GM19023 (cell line): Measurements from ENCODE around the gene GLOD4.
"Not testable (repeated sequence)": the region's sequence is repeated elsewhere in the genome, so short reads cannot be mapped to it uniquely, and the experiment has no call there.

Experiments
- ATAC-seq: cut with Tn5 transposase; IDR thresholded peaks from one replicate; pipeline ENCODE4 v1.9.1; 2021; ENCODE audit warnings: mild to moderate bottlenecking, moderate library complexity; ENCODE audit not compliant: unreplicated experiment

The GLOD4 gene

DNA sequence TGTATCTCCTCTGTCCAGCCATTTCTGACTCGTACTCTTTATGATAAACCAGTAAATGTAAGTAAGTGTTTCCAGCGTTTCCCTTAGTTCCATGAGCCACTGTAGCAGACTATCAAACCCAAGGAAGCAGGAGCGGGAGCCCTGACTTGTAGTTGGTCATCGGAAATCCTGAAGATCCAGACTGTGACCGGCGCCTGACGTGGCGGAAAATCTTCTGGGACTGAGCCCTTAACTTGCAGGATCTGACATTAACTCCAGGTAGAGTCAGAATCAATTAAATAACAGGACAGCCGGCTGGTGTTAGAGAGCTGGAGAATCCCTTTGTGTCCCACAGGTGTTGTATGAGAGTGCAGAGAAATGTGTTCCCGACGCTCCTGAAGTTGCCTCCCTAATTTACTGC, 4.0 kb downstream of the GLOD4 start:
- no peak for ATAC-seq

DNA sequence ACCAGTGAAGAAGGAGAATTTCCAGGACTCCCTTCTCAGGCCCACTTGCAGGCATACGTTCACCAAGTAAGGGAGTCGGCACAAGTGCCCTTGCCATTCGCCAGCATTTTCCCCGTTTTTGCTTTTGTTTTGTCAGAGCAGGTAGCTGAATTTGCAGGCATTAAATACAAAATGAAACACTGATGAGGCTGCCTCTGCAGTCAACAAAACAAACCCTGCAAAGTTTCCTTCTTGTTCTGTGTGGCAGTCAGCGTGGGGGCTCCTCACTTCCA, 7.8 kb downstream of the GLOD4 start:
- no peak for ATAC-seq

DNA sequence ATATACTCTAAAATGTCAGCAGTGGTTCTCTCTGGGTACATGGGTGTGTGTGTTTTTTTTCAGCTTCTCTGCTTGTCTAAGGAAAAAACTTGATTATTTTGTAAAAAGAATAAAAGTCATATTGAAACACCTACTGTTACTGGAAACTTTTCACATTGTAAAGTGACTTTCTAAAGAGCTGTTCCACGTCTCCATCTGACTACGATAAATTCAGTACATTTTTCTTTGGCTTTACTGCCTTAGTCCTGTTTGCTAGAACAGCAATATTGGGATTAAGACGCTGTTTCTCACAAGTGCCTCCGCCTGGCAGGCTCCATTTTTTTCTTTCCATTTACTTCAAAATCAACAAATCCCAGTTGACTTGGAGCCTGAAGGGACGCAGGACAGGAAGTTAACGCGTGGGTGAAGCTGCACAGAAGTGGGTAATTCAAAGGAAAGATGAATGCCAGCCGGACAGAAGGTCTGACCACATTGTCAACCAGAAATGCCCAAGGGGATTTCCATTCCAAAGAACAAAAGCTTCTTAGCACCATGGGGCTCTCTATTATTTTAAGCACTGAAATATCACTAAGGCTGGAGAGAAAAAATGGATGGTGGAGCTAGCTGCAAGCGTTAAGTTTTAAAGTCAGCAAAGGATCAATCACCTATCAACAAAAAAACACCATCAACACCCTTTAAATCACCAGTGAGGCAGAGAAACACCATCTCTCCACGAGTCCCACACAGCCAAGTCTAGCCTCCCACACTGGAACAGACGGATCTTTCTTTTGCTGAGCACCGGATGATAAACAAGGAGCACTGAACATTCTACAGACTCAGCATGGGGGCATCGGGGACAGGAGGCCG, 8.4 kb downstream of the GLOD4 start:
- no peak for ATAC-seq

DNA sequence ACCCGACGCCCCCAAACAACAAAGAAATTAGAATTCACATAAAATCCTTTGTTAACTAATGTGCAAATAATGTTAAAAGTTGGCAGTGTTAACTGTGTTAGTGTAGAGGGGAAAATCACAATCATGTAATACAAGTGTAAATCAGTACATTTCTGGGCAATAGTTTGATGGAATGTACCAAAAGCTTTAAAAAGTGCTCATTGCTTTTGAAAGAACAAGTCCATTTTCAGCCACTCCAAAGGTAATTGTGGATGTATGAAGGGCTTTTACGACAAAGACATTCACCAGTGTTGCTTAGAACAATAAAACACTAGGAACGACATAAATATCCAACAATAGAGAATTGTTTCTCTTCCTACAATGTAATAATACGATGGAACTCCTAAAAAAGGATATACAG, 9.1 kb downstream of the GLOD4 start:
- ATAC-seq: no peak

DNA sequence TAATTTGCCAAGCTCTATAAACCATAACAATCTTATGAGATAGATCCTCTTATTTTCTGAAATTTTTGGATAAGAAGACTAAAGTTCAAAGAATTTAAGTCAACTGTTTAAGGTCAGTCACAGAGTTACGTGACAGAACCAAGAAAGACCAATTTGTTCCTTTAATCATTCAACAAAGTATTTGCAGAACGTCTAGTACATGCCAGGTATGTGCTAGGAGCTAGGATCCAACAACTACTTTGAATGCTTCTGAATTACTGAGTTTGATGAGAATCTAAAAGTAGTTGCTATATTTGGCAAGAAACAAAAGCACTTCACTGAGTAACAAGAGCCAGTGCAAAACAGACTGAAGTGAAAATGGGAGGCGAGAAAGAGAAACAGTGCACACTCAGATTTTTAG, 15.0 kb downstream of the GLOD4 start:
- no peak for ATAC-seq

DNA sequence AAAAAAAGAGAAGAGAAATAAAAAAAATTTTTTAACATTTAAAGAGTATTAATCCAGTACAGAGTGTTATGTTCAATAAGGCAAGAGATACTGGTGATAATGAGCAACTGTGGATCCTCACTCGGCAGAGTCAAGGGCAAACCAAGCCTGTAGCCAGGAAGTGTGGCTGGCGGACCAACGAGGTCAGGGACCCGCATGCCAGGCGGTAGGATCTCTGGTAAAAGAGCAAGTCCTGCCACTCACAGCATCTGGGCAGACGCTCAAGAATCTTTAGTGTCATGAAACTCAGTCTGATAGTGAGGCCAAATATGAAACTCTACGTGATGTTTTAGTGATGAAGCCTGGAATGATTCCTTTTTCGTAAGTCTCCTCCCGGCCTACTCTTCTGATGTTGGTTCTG, 21.7 kb downstream of the GLOD4 start:
- ATAC-seq: no peak

DNA sequence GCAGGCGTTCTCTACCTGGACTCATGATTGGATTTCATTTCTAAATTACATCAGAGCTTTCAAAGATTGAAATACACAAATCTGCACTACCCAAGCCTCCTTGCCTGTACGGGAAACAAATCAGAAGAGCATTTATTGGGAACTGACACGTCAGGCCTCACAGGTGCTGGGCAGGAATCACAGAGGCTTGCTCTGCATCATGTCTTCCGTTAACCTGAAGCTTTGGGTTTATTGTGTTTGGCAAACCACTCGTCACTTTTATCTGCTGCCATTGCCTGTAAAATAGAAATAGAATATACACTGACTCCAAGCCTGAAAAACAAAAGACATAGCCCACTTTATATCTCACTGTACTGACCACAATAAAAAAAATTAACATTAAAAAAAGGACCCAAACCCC, 22.1 kb downstream of the GLOD4 start:
- no peak for ATAC-seq

DNA sequence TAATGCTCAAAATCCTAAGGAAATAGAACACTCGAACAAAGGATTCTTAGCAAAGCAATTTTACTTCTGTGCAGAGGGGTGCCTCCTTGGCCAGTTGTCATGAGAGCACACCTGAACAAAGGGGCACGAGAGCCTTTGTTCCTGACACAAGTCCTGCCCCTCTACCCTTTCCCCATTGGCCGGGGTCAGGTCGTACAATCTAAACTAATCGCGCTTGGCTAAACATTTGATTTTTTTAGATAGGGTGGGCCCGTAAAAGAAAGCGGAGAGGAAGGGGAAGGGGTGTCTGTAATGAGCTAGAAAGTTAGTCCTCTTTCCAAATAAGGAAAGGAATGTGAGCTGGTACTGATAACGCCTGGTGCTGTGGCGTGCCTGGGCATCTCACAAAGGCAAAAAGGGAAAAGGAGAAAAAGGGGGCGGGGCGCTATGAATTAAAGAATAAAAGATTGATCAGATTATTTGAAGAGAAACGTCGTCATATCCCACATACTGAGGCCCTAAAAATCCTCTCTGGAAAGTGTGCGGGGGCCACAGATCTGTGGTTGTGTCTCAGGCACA, 26.0 kb downstream of the GLOD4 start:
- ATAC-seq: not testable (repeated sequence)

DNA sequence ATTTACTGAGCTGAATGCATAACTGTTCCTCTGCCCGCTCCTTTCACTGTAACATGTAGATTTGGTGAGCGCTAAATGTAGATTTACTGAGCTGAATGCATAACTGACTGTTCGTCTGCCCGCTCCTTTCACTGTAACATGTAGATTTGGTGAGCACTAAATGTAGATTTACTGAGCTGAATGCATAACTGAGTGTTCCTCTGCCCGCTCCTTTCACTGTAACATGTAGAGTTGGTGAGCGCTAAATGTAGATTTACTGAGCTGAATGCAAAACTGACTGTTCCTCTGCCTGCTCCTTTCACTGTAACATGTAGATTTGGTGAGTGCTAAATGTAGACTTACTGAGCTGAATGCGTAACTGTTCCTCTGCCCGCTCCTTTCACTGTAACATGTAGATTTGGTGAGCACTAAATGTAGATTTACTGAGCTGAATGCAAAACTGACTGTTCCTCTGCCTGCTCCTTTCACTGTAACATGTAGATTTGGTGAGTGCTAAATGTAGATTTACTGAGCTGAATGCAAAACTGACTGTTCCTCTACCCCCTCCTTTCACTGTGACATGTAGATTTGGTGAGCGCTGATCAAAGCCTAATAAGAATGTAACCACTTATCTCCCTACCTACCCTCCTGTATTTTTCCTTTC, 26.6 kb downstream of the GLOD4 start:
- ATAC-seq: not testable (repeated sequence)

DNA sequence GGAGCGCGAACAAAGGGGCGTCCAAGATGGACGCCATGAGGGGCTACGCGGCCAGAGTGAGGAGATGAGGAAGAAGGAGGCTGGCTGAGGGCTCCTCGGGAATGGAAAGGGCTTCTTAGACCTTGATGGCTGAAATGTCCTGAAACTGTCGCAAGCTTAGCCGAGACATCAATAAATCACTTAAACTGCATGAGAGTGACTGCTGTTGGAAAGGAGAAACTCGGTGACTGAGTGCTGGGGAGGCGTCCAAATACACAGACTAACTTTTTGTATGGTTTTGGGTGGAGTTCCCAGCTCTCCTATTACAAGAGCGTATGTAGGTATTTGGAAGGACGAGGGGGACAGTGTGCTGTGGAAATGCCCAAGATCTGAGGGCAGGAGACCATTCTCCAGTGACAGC, 28.7 kb downstream of the GLOD4 start:
- ATAC-seq: no peak

DNA sequence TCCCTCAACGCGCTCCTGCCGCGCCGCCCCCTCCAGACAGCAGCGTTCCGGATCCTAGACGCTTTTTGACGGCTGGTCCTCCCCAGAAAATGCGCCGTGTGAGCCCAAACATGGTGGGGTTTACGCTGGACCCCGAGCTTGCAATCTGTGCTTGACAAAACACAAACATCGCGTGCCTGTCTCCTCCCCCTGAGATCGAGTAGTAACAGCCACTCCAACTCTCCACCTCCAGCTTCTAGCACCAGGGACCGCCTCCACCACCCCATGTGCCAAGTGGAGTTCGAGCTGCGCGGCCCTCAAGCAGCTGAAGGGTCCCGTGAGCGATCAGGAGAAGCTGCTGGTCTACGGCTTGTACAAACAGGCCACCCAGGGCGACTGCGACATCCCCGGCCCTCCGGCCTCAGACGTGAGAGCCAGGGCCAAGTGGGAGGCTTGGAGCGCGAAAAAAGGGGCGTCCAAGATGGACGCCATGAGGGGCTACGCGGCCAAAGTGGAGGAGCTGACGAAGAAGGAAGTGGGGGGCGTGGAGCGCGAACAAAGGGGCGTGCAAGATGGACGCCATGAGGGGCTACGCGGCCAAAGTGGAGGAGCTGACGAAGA, 29.4 kb downstream of the GLOD4 start:
- ATAC-seq: no peak

DNA sequence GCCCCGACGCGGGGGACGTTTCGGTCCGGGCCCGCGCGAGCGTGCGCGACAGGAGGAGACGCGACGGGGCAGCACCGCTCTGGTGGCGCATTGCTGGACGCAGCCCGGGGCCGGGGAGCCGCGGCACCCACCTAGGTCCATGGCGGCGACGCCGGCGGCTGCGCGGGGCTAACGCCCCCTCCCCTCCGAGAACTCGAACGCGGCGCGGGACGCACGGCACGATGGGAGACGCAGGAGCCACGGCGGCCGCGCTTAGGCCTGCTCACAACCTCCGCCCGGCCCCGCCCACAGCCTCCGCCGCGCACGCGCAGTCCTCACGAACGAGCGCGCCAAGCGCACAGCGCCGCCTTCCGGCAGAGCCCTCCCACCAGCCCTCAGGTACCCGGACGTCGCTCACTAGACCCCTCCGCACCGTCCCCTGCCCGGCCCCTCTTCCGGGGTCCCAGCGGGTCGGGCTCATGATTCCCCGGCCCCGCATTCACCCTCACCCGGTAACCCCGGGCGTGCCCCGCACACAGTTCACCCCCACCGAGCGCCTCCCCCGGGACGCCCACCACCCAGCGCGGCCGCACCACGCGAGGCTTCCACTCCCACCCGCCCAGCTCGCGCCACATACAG, 30.0 kb downstream of the GLOD4 start, which contains the start of gene GEMIN4:
GEMIN4 (minus strand) TSS at position 263 of the 618 bp plus-strand sequence; CDS start at position 141, 122 bp downstream.
- ATAC-seq: peak; percentile 90

DNA sequence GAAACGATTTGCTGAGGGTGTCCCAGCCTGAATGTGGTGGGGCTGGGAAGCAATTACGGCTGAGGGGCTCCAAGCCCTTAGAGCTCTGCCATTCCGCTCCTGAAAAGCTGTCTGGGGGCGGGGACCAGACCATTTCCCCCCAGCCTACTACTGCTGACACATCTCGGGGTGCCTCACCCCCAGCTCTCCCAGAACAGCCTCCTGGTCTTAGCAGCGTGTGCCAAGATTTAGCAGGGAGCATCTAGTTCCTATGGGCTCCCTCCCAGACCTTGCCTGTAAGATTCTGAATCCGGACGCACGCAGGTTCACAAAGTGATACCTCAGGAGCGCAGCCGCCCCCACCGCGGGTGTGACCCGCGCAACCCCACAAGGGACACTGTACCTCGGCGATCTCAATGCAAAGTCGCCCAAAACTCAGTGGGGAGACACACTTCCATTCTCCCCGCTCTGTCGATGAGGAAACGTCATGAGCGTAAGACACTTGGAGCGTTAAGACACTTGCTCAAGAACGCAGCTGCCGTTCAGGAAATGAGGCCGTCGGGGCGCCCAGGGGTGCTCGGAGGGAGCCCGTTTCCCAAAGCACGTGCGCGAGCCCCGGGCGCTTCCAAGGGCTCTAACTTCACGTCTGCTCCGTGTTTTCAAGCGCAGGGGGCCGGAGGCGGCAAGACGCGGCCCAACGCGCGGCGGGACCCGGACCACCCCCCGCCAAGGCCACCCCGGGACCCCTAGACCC, 30.6 kb downstream of the GLOD4 start:
- peak; percentile 25 for ATAC-seq

DNA sequence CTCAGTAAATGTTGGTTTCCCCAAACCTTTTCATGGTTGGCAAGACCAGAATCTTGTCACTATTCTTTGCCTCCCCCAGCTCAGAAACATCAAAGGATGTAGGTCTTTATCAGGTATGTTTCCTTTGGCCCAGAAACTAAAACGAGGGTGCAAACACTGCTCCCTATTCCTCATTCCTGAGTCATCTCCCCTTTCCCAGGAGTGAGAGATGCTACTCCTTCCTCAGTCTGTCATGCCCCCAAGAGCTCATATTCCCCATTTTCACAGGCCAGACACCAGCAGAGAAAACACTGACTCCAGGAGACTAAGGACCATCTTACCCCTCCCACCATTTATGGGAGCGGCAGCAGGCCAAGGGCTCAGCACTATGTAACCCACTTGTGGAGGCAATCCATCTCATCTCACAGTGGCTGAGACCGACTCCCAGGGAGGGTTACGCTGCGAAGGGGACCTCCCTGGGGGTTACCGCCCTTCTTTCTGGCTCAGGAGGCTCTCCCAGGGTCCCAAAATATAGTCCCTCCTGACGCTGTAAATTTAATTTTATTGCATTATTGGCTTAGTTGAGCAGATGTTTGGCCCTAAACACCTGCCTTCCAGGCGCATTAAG, 31.5 kb downstream of the GLOD4 start:
- ATAC-seq: no peak

DNA sequence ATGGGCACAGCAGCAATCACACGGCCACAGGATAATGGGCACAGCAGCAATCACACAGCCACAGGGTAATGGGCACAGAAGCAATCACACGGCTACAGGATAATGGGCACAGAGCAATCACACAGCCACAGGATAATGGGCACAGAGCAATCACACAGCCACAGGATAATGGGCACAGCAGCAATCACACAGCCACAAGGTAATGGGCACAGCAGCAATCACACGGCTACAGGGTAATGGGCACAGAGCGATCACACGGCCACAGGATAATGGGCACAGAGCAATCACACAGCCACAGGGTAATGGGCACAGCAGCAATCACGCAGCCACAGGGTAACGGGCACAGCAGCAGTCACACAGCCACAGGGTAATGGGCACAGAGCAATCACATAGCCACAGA, 32.7 kb downstream of the GLOD4 start:
- ATAC-seq: not testable (repeated sequence)

DNA sequence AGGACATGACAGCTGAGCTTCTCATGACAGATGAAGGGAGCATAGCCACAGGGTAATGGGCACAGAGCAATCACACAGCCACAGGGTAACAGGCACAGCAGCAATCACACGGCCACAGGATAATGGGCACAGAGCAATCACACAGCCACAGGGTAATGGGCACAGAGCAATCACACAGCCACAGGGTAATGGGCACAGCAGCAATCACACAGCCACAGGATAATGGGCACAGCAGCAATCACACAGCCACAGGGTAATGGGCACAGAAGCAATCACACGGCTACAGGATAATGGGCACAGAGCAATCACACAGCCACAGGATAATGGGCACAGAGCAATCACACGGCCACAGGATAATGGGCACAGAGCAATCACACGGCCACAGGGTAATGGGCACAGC, 33.5 kb downstream of the GLOD4 start:
- not testable (repeated sequence) for ATAC-seq

DNA sequence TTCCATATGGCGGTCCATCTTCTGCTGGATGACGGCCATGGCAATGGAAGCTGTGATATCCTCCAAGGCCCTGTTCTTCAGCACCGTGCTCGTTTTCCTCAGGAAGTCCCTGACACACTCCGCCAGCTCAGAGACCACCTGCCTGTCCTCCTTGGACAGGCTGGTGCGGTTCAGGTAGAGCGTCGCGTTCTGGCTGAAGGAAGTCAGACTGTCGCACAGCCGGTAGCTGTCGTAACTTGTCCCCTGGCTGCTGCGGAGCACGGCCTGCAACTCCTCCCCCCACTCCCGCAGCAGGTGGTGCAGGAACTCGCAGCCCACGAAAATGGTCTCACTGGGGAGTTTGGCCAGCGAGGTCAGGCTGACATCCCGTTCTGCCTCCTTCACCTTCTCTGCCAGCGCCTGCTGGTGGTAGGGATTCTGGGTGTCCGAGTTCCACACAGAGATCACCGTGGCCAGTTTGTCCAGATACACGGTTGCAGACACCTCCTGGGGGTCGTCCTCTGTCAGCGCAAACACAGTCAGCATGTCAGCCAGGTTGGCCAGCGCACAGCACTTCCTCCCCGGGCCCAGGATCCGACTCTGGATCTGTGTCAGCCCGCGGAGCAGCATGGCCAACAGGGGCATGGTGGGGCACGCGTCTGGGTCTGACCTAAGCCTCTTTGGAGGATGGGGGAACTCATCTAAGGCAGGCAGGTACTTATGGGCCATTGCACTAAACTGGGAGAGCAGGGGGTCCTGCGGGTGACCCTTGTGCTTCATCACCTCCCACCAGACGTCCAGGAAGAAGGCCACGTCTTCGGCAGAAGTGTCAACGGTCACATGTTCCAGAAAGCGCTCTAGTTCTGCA, 35.1 kb downstream of the GLOD4 start:
- ATAC-seq: no peak

DNA sequence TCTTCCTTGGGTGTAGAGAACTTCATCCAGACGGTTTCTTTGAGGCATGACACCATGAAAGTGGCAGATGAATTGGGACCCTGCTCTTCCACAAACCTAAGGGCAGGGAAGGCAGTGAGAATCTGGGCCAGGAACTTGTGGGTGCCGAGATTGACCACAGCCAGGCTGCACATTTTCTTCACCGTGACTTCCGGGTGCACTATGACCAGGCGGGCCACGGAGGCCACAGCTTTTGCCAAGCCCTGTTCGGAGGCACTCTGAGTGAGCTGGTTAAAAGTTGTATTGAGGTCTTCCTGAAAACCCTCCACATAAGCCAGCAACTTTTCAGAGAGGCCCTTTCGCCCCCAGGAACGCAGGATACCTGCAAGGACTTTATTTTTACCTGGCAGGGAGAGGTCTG, 35.9 kb downstream of the GLOD4 start:
- ATAC-seq: no peak

DNA sequence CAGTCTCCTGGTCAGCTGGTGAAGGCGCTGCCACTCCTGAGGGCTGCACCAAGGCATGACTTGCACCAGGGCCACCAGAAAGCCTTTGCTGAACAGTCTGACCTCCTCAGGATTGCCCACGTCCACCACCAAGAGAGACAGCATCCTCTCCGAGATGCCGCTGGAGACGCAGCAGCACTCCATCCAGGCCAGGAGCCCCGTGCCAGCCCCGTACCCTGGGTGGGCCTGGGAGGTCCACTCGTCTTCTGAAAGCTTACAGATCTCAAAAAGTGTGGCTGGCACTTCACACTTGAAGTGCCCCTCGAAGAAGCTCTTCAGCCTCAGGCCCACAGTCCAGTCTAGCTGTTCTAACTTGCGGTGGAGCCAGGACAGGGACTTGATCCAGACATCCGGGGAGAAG, 36.7 kb downstream of the GLOD4 start:
- ATAC-seq: no peak
